AG04449 (cell line): Measurements from ENCODE around the gene PTH1R.
A peak's percentile ranks its signal among the peaks of the same experiment; 100 is the strongest.

Experiments
- CTCF ChIA-PET: fragments of 350-600 bp; formaldehyde crosslinking; extraction: SDS; loops from one replicate; lab custom pipeline; 2021; ENCODE audit warnings: antibody characterized with exemption; lab: Yijun Ruan, JAX
- POLR2A ChIA-PET: fragments of 400-600, 350-600 bp; formaldehyde crosslinking; extraction: SDS; loops from one replicate; lab custom pipeline; 2020; ENCODE audit warnings: antibody characterized with exemption, inconsistent platforms; lab: Yijun Ruan, JAX
- DNase-seq: peaks from one replicate; pipeline ENCODE4 v3.0.0-alpha.2; 2010; ENCODE audit warnings: low read depth, low spot score
- H3K4me3 ChIP-seq: 2 replicates; pipeline ENCODE4 v1.5.1; 2011; ENCODE audit warnings: low read depth, mild to moderate bottlenecking, control low read depth, low read length
- CTCF ChIP-seq: IDR thresholded peaks from one replicate; pipeline ENCODE4 v1.5.1; 2011; ENCODE audit warnings: mild to moderate bottlenecking, moderate library complexity, low read length, control low read depth, inconsistent platforms; ENCODE audit not compliant: insufficient read depth; ENCODE audit errors: missing control alignments

Gene PTH1R

DNA sequence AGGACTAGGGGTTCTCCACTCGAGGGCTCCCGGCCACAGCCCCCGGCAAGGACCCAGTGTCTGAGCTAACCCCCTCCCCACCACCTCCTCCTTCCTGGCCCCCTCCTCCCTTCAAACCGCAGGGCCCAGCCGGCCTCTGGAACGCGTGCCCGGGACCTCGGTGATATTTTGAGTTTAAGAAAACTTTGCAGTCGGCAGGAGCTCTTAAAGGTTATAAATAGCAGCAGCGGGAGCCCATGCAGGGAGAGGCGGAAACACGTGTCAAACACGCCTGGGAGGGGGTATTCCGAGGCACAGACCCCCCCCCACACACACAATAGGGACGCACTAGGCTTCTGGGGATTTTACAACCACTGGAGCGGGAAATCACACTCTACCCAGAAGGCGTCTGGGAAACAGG is 3.1 kb upstream of the PTH1R start:
- no peak overlapping the region for H3K4me3 ChIP-seq
- ChIA-PET POLR2A (interaction anchor here (0.7 kb wide), 1 partner anchor 172 kb away, joined by 3 read pairs; no protein-coding TSS in a partner anchor), CTCF (interaction anchor here (1.0 to 6.7 kb wide), 9 partner anchors 7 to 181 kb away, joined by 3 to 57 read pairs (median 4); partner anchors contain the start of genes ALS2CL and MYL3)
- no peak for DNase-seq
- TF ChIP-seq CTCF: no peak

- no peak for TF ChIP-seq CTCF
- DNase-seq: no peak
- ChIA-PET POLR2A (no interaction called here), CTCF (interaction anchor here (1.1 to 6.7 kb wide), 4 partner anchors 9 to 182 kb away, joined by 3 to 57 read pairs (median 12); partner anchors contain the start of gene ALS2CL)
- H3K4me3 ChIP-seq: no peak overlapping the region
Measured at GRCh38 chr3:46875560-46875959, 2.0 kb upstream of the PTH1R start.

DNA sequence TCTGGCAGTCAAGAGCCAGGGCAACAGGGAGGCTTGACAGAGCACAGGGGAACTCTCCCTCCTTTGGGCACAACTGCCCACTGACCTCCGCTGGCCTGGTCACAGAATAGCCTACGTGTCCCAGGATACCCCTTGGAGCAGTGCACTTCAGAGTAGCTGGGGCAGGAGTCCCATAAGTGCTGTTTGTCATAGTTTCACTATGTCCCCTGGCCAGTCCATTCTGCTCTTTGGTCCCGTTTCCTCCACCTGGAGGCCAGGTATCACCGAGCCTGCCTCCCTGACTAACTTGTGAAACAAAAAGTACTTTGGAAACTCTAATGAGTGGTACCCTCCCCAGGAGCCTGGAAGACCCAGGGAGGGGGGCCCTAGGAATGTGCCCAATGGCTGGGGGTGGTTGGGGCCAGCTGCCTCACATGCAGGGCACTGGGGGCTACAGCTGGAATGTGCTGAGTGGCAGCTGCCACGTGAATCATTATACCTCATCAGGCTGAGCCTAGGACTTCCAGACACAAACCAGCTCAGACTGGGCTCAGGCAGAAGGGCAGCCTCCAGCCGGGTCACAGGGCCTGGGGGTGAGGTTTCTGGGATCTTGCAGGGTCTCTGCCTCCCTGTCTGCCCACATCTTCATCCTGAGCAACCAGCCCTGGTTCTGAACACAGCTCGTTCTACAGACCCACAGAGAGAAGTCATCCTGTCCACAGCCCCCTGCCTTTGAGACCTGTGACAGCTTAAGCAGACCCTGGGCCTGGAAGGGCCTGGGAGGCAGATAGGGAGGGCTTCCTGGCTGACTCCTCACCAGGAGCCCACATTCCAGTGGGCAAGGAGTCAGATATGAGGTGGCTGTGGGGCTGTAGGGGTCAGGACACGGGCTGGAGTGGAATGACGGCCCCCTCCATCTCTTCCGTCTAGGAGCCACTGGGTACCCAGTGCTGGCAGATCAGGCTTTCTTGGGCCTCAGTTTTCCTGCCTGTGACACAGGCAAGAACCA is 914 bp upstream of the PTH1R start:
- CTCF ChIA-PET: interaction anchor here (2.2 to 6.7 kb wide), 3 partner anchors 10 to 19 kb away, joined by 10 to 57 read pairs (median 12); no protein-coding TSS in a partner anchor
- DNase-seq: no peak
- POLR2A ChIA-PET: no interaction called here
- TF ChIP-seq CTCF: no peak
- no peak overlapping the region for H3K4me3 ChIP-seq

GRCh38 chr3:46878781-46879436 is 1.4 kb downstream of the PTH1R start:
- no peak for DNase-seq
- CTCF ChIA-PET: interaction anchor here (0.9 to 6.7 kb wide), 11 partner anchors 8 to 176 kb away, joined by 3 to 57 read pairs (median 5); partner anchors contain the start of gene MYL3
- POLR2A ChIA-PET: no interaction called here
- H3K4me3 ChIP-seq: no peak overlapping the region
- TF ChIP-seq CTCF: peak; percentile 8

DNA sequence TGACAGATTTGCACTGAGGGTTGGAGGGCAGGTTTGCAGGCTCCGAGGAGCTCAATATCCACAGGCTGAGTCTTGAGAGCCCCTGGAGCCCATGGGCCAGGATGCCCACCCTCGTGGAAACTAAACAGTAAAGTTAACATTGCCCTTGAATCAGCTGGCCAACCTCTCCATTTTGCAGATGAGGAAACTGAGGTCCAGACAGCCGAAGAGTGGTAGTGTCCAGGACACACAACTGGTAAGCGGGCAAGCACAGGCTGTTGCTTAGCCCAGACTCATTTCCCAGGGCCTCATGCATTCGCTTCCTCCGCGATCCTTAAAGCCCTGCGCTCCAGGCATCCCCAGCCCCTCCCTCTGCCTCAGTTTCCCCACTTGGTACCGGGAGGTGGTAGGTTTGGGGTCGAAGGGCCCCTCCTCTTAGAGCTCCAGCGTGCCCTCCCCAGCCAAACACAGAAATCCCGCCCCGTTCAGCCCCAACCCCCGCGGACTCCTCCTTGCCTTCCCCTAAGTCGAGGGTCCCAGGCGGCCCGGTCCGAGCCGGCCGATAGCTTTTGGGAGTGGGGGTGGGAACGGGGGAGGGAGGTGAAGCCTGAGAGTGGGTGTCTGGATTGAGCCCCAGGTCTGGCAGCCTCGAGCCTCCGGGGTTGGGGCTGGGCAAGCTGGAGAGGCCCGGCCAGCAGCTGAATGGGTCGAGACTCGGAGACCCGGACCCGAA is 3.5 kb downstream of the PTH1R start:
- POLR2A ChIA-PET: interaction anchor here (0.6 kb wide), 1 partner anchor 16 kb away, joined by 3 read pairs; no protein-coding TSS in a partner anchor
- peak overlapping the region; percentile 59 for H3K4me3 ChIP-seq

More for the DNA sequence above, 3.5 kb downstream of the PTH1R start:
- no peak for DNase-seq
- CTCF ChIA-PET: interaction anchor here (1.4 to 3.8 kb wide), 6 partner anchors 12 to 54 kb away, joined by 4 to 26 read pairs (median 7); no protein-coding TSS in a partner anchor
- no peak for TF ChIP-seq CTCF
